NCI-H510A (cell line): ENCODE data around the gene WDR88.
"Not testable (repeated sequence)": the region's sequence is repeated elsewhere in the genome, so short reads cannot be mapped to it uniquely, and the experiment has no call there.

ENCODE experiments used
- DNase-seq: peaks from one replicate; lab custom pipeline; 2025; lab: John Stamatoyannopoulos, UW

WDR88 gene

GRCh38 chr19:33129901-33130300 lies 2.0 kb upstream of the WDR88 start:
- DNase-seq, result no peak

GRCh38 chr19:33130433-33130832 lies 1.5 kb upstream of the WDR88 start:
- no peak for DNase-seq

- no peak for DNase-seq
These were observed 511 bp downstream of the WDR88 start for GRCh38 chr19:33132425-33132824.

- DNase-seq, result no peak
These were observed 1.6 kb downstream of the WDR88 start for GRCh38 chr19:33133438-33134031.

- DNase-seq, result no peak
These were observed 2.7 kb downstream of the WDR88 start for GRCh38 chr19:33134571-33135041.

- DNase-seq, result no peak
These were observed 7.3 kb downstream of the WDR88 start for GRCh38 chr19:33139165-33139564.

- no peak for DNase-seq
These were observed 12.0 kb downstream of the WDR88 start for GRCh38 chr19:33143897-33144405.

- DNase-seq, result no peak
These were observed 14.3 kb downstream of the WDR88 start for GRCh38 chr19:33146209-33146608.

- DNase-seq, result no peak
These were observed 15.6 kb downstream of the WDR88 start for GRCh38 chr19:33147538-33147937.

- no peak for DNase-seq
These were observed 19.1 kb downstream of the WDR88 start for GRCh38 chr19:33150852-33151518.

GRCh38 chr19:33152176-33152575 lies 20.3 kb downstream of the WDR88 start:
- no peak for DNase-seq

- not testable (repeated sequence) for DNase-seq
These were observed 20.7 kb downstream of the WDR88 start for GRCh38 chr19:33152625-33153024.

- DNase-seq, result not testable (repeated sequence)
These were observed 22.4 kb downstream of the WDR88 start for GRCh38 chr19:33154313-33154712.

- DNase-seq, result no peak
These were observed 24.4 kb downstream of the WDR88 start for GRCh38 chr19:33156334-33156733.

GRCh38 chr19:33157906-33158305 lies 26.0 kb downstream of the WDR88 start:
- DNase-seq, result no peak

GRCh38 chr19:33158365-33158764 lies 26.5 kb downstream of the WDR88 start:
- no peak for DNase-seq

GRCh38 chr19:33159149-33159548 lies 27.2 kb downstream of the WDR88 start:
- no peak for DNase-seq

GRCh38 chr19:33159893-33160292 lies 28.0 kb downstream of the WDR88 start:
- DNase-seq, result no peak

- no peak for DNase-seq
These were observed 29.3 kb downstream of the WDR88 start for GRCh38 chr19:33161201-33161600.

GRCh38 chr19:33163481-33163880 lies 31.6 kb downstream of the WDR88 start:
- DNase-seq, result no peak

- DNase-seq, result not testable (repeated sequence)
These were observed 34.1 kb downstream of the WDR88 start for GRCh38 chr19:33166037-33166436.

GRCh38 chr19:33167438-33167837 lies 35.5 kb downstream of the WDR88 start:
- DNase-seq, result no peak

- DNase-seq, result no peak
These were observed 36.6 kb downstream of the WDR88 start for GRCh38 chr19:33168528-33168927.
